Spleen (tissue), 11 donors: ENCODE measurements around the gene SLC41A1. TPM values are rescaled to one million over a fixed set of nuclear protein-coding genes. Genes with fewer than 3 reads are reported as not detected.

Experiments used
- DNase-seq: peaks from one replicate; pipeline ENCODE4 v3.0.0-alpha.2; 2020
- H3K27ac ChIP-seq, 8 donors: fragments of 200-600 bp; sonication (generic) in 7 of 8; 1 replicate in 4 of 8; 2 replicates in 4 of 8; pipeline versions ENCODE4 v1.5.0 to v1.8.0; 2016 to 2021; ENCODE audit warnings: inconsistent platforms in 4 of 8, mild to moderate bottlenecking in 4 of 8, moderate library complexity in 1 of 8
- H3K27me3 ChIP-seq, 7 donors: fragments of 200-600 bp; sonication (generic) in 6 of 7; replicated peaks in 1 of 7; 1 replicate in 4 of 7; 2 replicates in 3 of 7; pipeline versions ENCODE4 v1.5.0 to v1.8.0; 2016 to 2021; ENCODE audit warnings: inconsistent platforms in 3 of 7, mild to moderate bottlenecking in 1 of 7
- H3K36me3 ChIP-seq, 6 donors: fragments of 200-600 bp; sonication (generic) in 5 of 6; 1 replicate in 4 of 6; 2 replicates in 2 of 6; pipeline versions ENCODE4 v1.5.0 to v1.8.0; 2016 to 2021; ENCODE audit warnings: inconsistent platforms in 2 of 6
- H3K4me1 ChIP-seq, 6 donors: fragments of 200-600 bp; sonication (generic) in 5 of 6; 1 replicate in 3 of 6; 2 replicates in 3 of 6; pipeline versions ENCODE4 v1.5.0 to v1.8.0; 2016 to 2021; ENCODE audit warnings: inconsistent platforms in 3 of 6
- H3K4me3 ChIP-seq, 8 donors: fragments of 200-600 bp; sonication (generic) in 7 of 8; 1 replicate in 4 of 8; 2 replicates in 4 of 8; pipeline versions ENCODE4 v1.5.0 to v1.8.0; 2016 to 2021; ENCODE audit warnings: inconsistent platforms in 4 of 8, mild to moderate bottlenecking in 4 of 8, moderate library complexity in 2 of 8
- H3K9me3 ChIP-seq, 8 donors: fragments of 200-600 bp; sonication (generic) in 7 of 8; 1 replicate in 4 of 8; 2 replicates in 4 of 8; pipeline versions ENCODE4 v1.5.0 to v1.8.0; 2016 to 2021; ENCODE audit warnings: inconsistent platforms in 4 of 8
- POLR2A ChIP-seq, 3 donors: fragments of 450-650 bp; IDR thresholded peaks; one replicate each; pipeline ENCODE4 v1.5.1; 2017; ENCODE audit warnings: antibody characterized with exemption in 3 of 3, mild to moderate bottlenecking in 1 of 3
- POLR2AphosphoS5 ChIP-seq, 3 donors: sonication (generic); formaldehyde crosslinking; IDR thresholded peaks; one replicate each; pipeline ENCODE4 v1.5.1; 2017; ENCODE audit warnings: antibody characterized with exemption in 3 of 3
- WGBS, 5 donors: extraction: QIAGEN DNeasy Blood & Tissue Kit in 3 of 5; methylation state at CpG; one replicate each; pipeline versions ENCODE4 v1.1.5 to v1.1.7; 2013 to 2018; 5-methylcytosine and 5-hydroxymethylcytosine counted together
- intact Hi-C: fragments of 100-400 bp; cut with DNase I; formaldehyde crosslinking; loops from one replicate; pipeline ENCODE4 v1.15.0; 2023; ENCODE audit warnings: low total_unique reads
- polyA plus RNA-seq, 3 donors: library from polyadenylated mRNA; stranded (reverse); fragments of 200-250 nt; gene quantifications; one replicate each; pipeline ENCODE4 v1.2.1, GENCODE V29; 2013
- total RNA-seq, 7 donors: library from RNA; depleted of rRNA in 3 of 7; stranded (reverse); fragments of >200 nt in 3 of 7; fragmentation: NEBNext Ultra II Directional in 4 of 7; extraction: Animal tissue kit (Norgen Biotek cat#: 25700) in 4 of 7; gene quantifications; one replicate each; pipeline versions ENCODE4 v1.1.0 to v1.2.1, GENCODE V29; 2016 to 2021
- TF ChIP-seq, protein P1 (sequence below), 11 experiments: fragments of 200-600 bp in 7 of 11; fragments of 450-650 bp in 4 of 11; sonication (generic) in 4 of 11; IDR thresholded peaks in 8 of 11; conservative IDR thresholded peaks in 3 of 11; 1 replicate in 7 of 11; 2 replicates in 4 of 11; pipeline versions ENCODE4 v1.4.0 to v1.8.0; 2016 to 2021; ENCODE audit warnings: antibody characterized with exemption in 11 of 11, inconsistent platforms in 4 of 11, mild to moderate bottlenecking in 1 of 11
- donor health status: healthy with polysubstance abuse.
- donor health status: DM: no; HTN: no; CAD: no; lungs with moderate emphysema.
- donor health status: DM: no; HTN: no; CAD: no.
- donor health status: Bipolar disorder and iron deficiency.
- donor health status: healthy.
- donor health status: DM: no; HTN: no; CAD: no.
- donor health status: DM: yes; HTN: yes; CAD: no.

The SLC41A1 gene
- total and polyA plus RNA-seq, 10 donors: 4.1 to 29.0 (median 20.8) TPM

- DNase-seq: peak; percentile 82
- Histone ChIP-seq H3K4me3 (no peak overlapping the region), H3K27me3 (no peaks in the 10 kb centered on the region), H3K36me3 (peaks cover 0 to 77% (median 49%) of the 10 kb centered on the region in 6 donors), H3K9me3 (no peaks in the 10 kb centered on the region), H3K27ac (no peak overlapping the region), H3K4me1 (peaks cover 0 to 16% (median 0%) of the 10 kb centered on the region in 6 donors)
- intact Hi-C loops: loop anchor here (2.0 to 10.0 kb wide), 3 partner anchors 123 to 313 kb away; no protein-coding TSS in a partner anchor
- WGBS, 5 donors: 63 to 72% (median 70%) methylated on average over 5 of the region's 5 CpGs
- TF ChIP-seq POLR2AphosphoS5 (IDR thresholded peaks at IDR 0.05) (peak in 1 of 3 donors; percentile 18), POLR2A (IDR thresholded peaks at IDR 0.05) (no peak)
- TF ChIP-seq, protein P1, sequence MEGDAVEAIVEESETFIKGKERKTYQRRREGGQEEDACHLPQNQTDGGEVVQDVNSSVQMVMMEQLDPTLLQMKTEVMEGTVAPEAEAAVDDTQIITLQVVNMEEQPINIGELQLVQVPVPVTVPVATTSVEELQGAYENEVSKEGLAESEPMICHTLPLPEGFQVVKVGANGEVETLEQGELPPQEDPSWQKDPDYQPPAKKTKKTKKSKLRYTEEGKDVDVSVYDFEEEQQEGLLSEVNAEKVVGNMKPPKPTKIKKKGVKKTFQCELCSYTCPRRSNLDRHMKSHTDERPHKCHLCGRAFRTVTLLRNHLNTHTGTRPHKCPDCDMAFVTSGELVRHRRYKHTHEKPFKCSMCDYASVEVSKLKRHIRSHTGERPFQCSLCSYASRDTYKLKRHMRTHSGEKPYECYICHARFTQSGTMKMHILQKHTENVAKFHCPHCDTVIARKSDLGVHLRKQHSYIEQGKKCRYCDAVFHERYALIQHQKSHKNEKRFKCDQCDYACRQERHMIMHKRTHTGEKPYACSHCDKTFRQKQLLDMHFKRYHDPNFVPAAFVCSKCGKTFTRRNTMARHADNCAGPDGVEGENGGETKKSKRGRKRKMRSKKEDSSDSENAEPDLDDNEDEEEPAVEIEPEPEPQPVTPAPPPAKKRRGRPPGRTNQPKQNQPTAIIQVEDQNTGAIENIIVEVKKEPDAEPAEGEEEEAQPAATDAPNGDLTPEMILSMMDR (IDR thresholded peaks at IDR 0.05 in 8 of 11, conservative IDR thresholded peaks at IDR 0.05 in 3 of 11): peak; percentile 57 to 84 (median 77)
Measured at GRCh38 chr1:205791568-205792180, 21.3 kb downstream of the SLC41A1 start.

DNA sequence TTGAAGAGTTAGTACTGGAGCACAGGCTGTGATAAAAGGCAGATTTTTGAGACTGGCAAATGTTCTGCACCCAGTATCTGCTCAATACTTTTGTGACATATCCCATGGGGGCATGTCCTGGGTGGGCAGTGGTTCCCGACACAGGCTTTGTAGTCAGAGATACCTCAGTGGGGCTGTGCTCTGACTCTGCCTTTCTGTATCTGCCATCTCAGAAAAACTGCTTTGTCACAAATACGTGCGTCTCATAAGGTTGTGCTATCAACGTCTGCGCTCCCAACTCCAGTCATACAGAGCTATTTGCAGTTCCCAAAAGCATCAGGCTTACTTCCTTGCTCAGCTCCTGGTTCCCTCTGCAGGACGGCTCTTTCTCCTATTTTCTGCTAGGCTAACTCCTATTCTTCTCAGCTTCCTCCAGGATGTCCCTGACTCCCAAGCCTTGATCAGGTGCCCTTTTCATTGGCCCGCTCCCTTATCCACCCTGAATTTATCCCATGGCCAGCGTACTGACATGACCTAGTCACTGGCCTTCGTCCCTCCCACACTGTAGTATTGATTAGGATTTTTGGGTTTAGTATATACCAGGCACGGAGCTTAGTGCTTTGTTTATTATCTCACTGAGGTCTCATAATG, 25.6 kb downstream of the SLC41A1 start:
- DNase-seq: no peak
- Histone ChIP-seq H3K9me3 (no peaks in the 10 kb centered on the region), H3K4me3 (no peak overlapping the region), H3K27ac (no peak overlapping the region), H3K36me3 (peaks cover 0 to 34% (median 18%) of the 10 kb centered on the region in 6 donors), H3K27me3 (no peaks in the 10 kb centered on the region), H3K4me1 (no peaks in the 10 kb centered on the region)
- TF ChIP-seq POLR2AphosphoS5 (IDR thresholded peaks at IDR 0.05): no peak
- TF ChIP-seq, protein P1 (IDR thresholded peaks at IDR 0.05 in 8 of 11, conservative IDR thresholded peaks at IDR 0.05 in 3 of 11): no peak
- no peak for TF ChIP-seq POLR2A (IDR thresholded peaks at IDR 0.05)
- 73 to 85% (median 82%) methylated on average over 10 of the region's 10 CpGs for WGBS, 5 donors
- intact Hi-C loops: no loop called here

DNA sequence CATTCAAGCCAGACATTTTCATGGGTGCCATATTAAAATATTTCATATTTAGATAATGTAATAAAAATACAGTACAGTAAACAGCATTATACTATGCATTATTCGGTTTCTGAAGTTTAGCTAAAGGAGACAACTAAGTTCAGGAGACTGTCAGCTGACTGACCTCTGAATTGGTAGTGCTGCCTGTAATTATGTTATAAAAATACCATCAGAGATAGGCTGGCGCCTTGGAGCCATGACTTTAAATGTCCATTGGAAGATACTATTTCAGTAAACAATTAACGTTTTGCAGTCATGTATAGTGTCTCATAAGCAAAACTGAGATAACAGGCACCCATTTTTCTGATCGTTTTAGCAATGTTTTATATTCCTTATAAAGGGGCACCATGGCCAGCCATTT, 26.4 kb downstream of the SLC41A1 start:
- DNase-seq: no peak
- intact Hi-C loops: no loop called here
- H3K27me3 ChIP-seq: no peaks in the 10 kb centered on the region
- no peaks in the 10 kb centered on the region for H3K4me1 ChIP-seq
- H3K36me3 ChIP-seq: peaks cover 0 to 26% (median 17%) of the 10 kb centered on the region in 6 donors
- no peaks in the 10 kb centered on the region for H3K9me3 ChIP-seq
- no peak overlapping the region for H3K27ac ChIP-seq
- TF ChIP-seq POLR2A (IDR thresholded peaks at IDR 0.05): no peak
- no peak for TF ChIP-seq POLR2AphosphoS5 (IDR thresholded peaks at IDR 0.05)
- TF ChIP-seq, protein P1 (IDR thresholded peaks at IDR 0.05 in 8 of 11, conservative IDR thresholded peaks at IDR 0.05 in 3 of 11): no peak
- no peak overlapping the region for H3K4me3 ChIP-seq
- WGBS, 5 donors: 67 to 72% (median 69%) methylated on average over 4 of the region's 4 CpGs

- Histone ChIP-seq H3K4me1 (no peaks in the 10 kb centered on the region), H3K27ac (no peak overlapping the region), H3K27me3 (no peaks in the 10 kb centered on the region), H3K36me3 (peaks cover 0 to 15% (median 6%) of the 10 kb centered on the region in 6 donors), H3K4me3 (no peak overlapping the region), H3K9me3 (no peaks in the 10 kb centered on the region)
- 90 to 95% (median 91%) methylated on average over 9 of the region's 9 CpGs for WGBS, 5 donors
- intact Hi-C loops: no loop called here
- TF ChIP-seq, protein P1 (IDR thresholded peaks at IDR 0.05 in 8 of 11, conservative IDR thresholded peaks at IDR 0.05 in 3 of 11): no peak
- TF ChIP-seq POLR2AphosphoS5 (IDR thresholded peaks at IDR 0.05): no peak
- no peak for DNase-seq
Measured at GRCh38 chr1:205785446-205785845, 27.6 kb downstream of the SLC41A1 start.
